CD8-positive, alpha-beta memory T cell (primary cell): ENCODE data around the gene AP1M2. TPM values are rescaled to one million over a fixed set of nuclear protein-coding genes. Genes with fewer than 3 reads are reported as not detected.

Source experiments
- CTCF ChIA-PET: fragments of 350-600 bp; sonication (Branson Sonifier 250); formaldehyde crosslinking; loops from one replicate; lab custom pipeline; 2021; ENCODE audit warnings: antibody characterized with exemption; lab: Charles Lee
- POLR2A ChIA-PET: fragments of 350-600 bp; sonication (Branson Sonifier 250); formaldehyde crosslinking; loops from one replicate; lab custom pipeline; 2021; ENCODE audit warnings: antibody characterized with exemption; lab: Charles Lee
- DNase-seq, 5 donors: peaks; one replicate each; pipeline versions ENCODE4 v3.0.0 to v3.0.0-alpha.2; 2020 to 2022; ENCODE audit warnings: mixed read lengths in 1 of 5
- H3K27ac ChIP-seq: one replicate; pipeline ENCODE4 v1.7.0; 2013; ENCODE audit warnings: low read depth, mild to moderate bottlenecking, low read length, moderate library complexity
- H3K27me3 ChIP-seq: 2 replicates; pipeline ENCODE4 v1.7.0; 2013; ENCODE audit warnings: low read length, mild to moderate bottlenecking; ENCODE audit not compliant: insufficient read depth, poor library complexity, severe bottlenecking
- H3K36me3 ChIP-seq: 2 replicates; pipeline ENCODE4 v1.7.0; 2013; ENCODE audit warnings: mild to moderate bottlenecking, low read length, moderate library complexity; ENCODE audit not compliant: insufficient read depth
- H3K4me1 ChIP-seq: 2 replicates; pipeline ENCODE4 v1.7.0; 2013; ENCODE audit warnings: mild to moderate bottlenecking, low read length, moderate library complexity; ENCODE audit not compliant: insufficient read depth
- H3K4me3 ChIP-seq: 2 replicates; pipeline ENCODE4 v1.7.0; 2013; ENCODE audit warnings: mild to moderate bottlenecking, low read length
- H3K9me3 ChIP-seq: 2 replicates; pipeline ENCODE4 v1.7.0; 2013; ENCODE audit warnings: mild to moderate bottlenecking, low read length
- H3K27ac Mint-ChIP-seq, 8 donors: one replicate each; pipeline ENCODE4 v1.8.0; 2020 to 2021; ENCODE audit warnings: mixed read lengths in 8 of 8, mild to moderate bottlenecking in 6 of 8, inconsistent platforms in 3 of 8, moderate library complexity in 3 of 8
- H3K27me3 Mint-ChIP-seq, 2 donors: one replicate each; pipeline ENCODE4 v1.8.0; 2020 to 2021; ENCODE audit warnings: mixed read lengths in 2 of 2, mild to moderate bottlenecking in 1 of 2, moderate library complexity in 1 of 2
- H3K36me3 Mint-ChIP-seq, 3 donors: one replicate each; pipeline ENCODE4 v1.8.0; 2020 to 2021; ENCODE audit warnings: mixed read lengths in 3 of 3, inconsistent platforms in 1 of 3, mild to moderate bottlenecking in 1 of 3
- H3K4me1 Mint-ChIP-seq, 3 donors: one replicate each; pipeline ENCODE4 v1.8.0; 2020 to 2021; ENCODE audit warnings: mixed read lengths in 3 of 3, inconsistent platforms in 1 of 3, mild to moderate bottlenecking in 1 of 3
- H3K4me3 Mint-ChIP-seq, 7 donors: one replicate each; pipeline ENCODE4 v1.8.0; 2020 to 2021; ENCODE audit warnings: mixed read lengths in 7 of 7, mild to moderate bottlenecking in 6 of 7, moderate library complexity in 4 of 7, inconsistent platforms in 2 of 7
- H3K9me3 Mint-ChIP-seq, 5 donors: one replicate each; pipeline ENCODE4 v1.8.0; 2020 to 2022; ENCODE audit warnings: mixed read lengths in 5 of 5, mild to moderate bottlenecking in 3 of 5, moderate library complexity in 2 of 5, inconsistent platforms in 1 of 5
- polyA plus RNA-seq: library from polyadenylated mRNA; unstranded; fragments of 300-500 nt; fragmentation: Illumina TruSeq; gene quantifications from one replicate; pipeline ENCODE4 v1.2.3, GENCODE V29; 2021
- total RNA-seq, 2 experiments: library from RNA; stranded (reverse); gene quantifications; one replicate each; pipeline ENCODE4 v1.2.3, GENCODE V29; 2021

AP1M2 gene
- total RNA-seq (not detected), polyA plus RNA-seq (not detected)

- peaks cover 7 to 8% of the 10 kb centered on the region in 2 donors for H3K27me3 Mint-ChIP-seq
- peaks cover 14 to 23% (median 20%) of the 10 kb centered on the region in 3 donors for H3K4me1 Mint-ChIP-seq
- no peak within 1 kb of the TSS for H3K27ac ChIP-seq
- H3K36me3 Mint-ChIP-seq: peaks cover 0 to 2% (median 0%) of the 10 kb centered on the region in 3 donors
- CTCF ChIA-PET: no interaction called here
- H3K4me3 ChIP-seq: no peak within 1 kb of the TSS
- H3K36me3 ChIP-seq: no peaks in the 10 kb centered on the region
- H3K27ac Mint-ChIP-seq: peak within 1 kb of the TSS in 2 of 8 donors; percentile 2 to 83
- H3K9me3 ChIP-seq: no peaks in the 10 kb centered on the region
- no peak for DNase-seq
- peak within 1 kb of the TSS in 1 of 7 donors; percentile 13 for H3K4me3 Mint-ChIP-seq
- H3K27me3 ChIP-seq: no peaks in the 10 kb centered on the region
- no peaks in the 10 kb centered on the region for H3K4me1 ChIP-seq
- POLR2A ChIA-PET: no interaction called here
- peaks cover 0 to 1% (median 0%) of the 10 kb centered on the region in 5 donors for H3K9me3 Mint-ChIP-seq
Measured at GRCh38 chr19:10587022-10587838, at the start of gene AP1M2. AP1M2 (minus strand) TSS chr19:10587312; CDS start chr19:10587231, 81 bp downstream.

GRCh38 chr19:10636304-10636972 lies 49.3 kb upstream of the AP1M2 start:
- Histone ChIP-seq H3K27ac (no peak overlapping the region), H3K4me1 (no peaks in the 10 kb centered on the region), H3K36me3 (peaks cover 62% of the 10 kb centered on the region), H3K9me3 (no peaks in the 10 kb centered on the region), H3K27me3 (no peaks in the 10 kb centered on the region), H3K4me3 (no peak overlapping the region)
- no peak for DNase-seq
- Mint-ChIP-seq H3K4me1 (peaks cover 0 to 10% (median 8%) of the 10 kb centered on the region in 3 donors), H3K36me3 (peaks cover 16 to 85% (median 19%) of the 10 kb centered on the region in 3 donors), H3K9me3 (no peaks in the 10 kb centered on the region), H3K4me3 (no peak overlapping the region), H3K27ac (peak overlapping the region in 4 of 8 donors; percentile 23 to 86 (median 60)), H3K27me3 (no peaks in the 10 kb centered on the region)
- POLR2A ChIA-PET: no interaction called here
- CTCF ChIA-PET: interaction anchor here (0.8 to 1.7 kb wide), 2 partner anchors 8 to 10 kb away, joined by 3 to 4 read pairs; no protein-coding TSS in a partner anchor

GRCh38 chr19:10634963-10635362 lies 47.9 kb upstream of the AP1M2 start:
- DNase-seq: no peak
- H3K36me3 Mint-ChIP-seq: peaks cover 18 to 85% (median 19%) of the 10 kb centered on the region in 3 donors
- POLR2A ChIA-PET: no interaction called here
- Histone ChIP-seq H3K27ac (no peak overlapping the region), H3K4me1 (no peaks in the 10 kb centered on the region), H3K27me3 (no peaks in the 10 kb centered on the region), H3K4me3 (no peak overlapping the region), H3K36me3 (peaks cover 68% of the 10 kb centered on the region), H3K9me3 (no peaks in the 10 kb centered on the region)
- H3K27me3 Mint-ChIP-seq: no peaks in the 10 kb centered on the region
- peaks cover 0 to 10% (median 8%) of the 10 kb centered on the region in 3 donors for H3K4me1 Mint-ChIP-seq
- peak overlapping the region in 3 of 8 donors; percentile 10 to 94 (median 42) for H3K27ac Mint-ChIP-seq
- H3K9me3 Mint-ChIP-seq: no peaks in the 10 kb centered on the region
- CTCF ChIA-PET: interaction anchor here (1.0 to 3.3 kb wide), 3 partner anchors 10 to 54 kb away, joined by 3 to 18 read pairs (median 4); no protein-coding TSS in a partner anchor
- H3K4me3 Mint-ChIP-seq: no peak overlapping the region

- Mint-ChIP-seq H3K9me3 (no peaks in the 10 kb centered on the region), H3K36me3 (peaks cover 18 to 81% (median 19%) of the 10 kb centered on the region in 3 donors), H3K4me1 (peaks cover 0 to 10% (median 8%) of the 10 kb centered on the region in 3 donors), H3K4me3 (no peak overlapping the region), H3K27ac (no peak overlapping the region), H3K27me3 (no peaks in the 10 kb centered on the region)
- H3K9me3 ChIP-seq: no peaks in the 10 kb centered on the region
- CTCF ChIA-PET: interaction anchor here (0.6 to 3.3 kb wide), 4 partner anchors 10 to 364 kb away, joined by 3 to 18 read pairs (median 4); partner anchors contain the start of gene ICAM1
- no peak overlapping the region for H3K27ac ChIP-seq
- no peaks in the 10 kb centered on the region for H3K27me3 ChIP-seq
- POLR2A ChIA-PET: no interaction called here
- no peak overlapping the region for H3K4me3 ChIP-seq
- H3K4me1 ChIP-seq: no peaks in the 10 kb centered on the region
- no peak for DNase-seq
- peaks cover 68% of the 10 kb centered on the region for H3K36me3 ChIP-seq
Measured at GRCh38 chr19:10634430-10634829, 47.3 kb upstream of the AP1M2 start.

- ChIA-PET CTCF (interaction anchor here (0.7 kb wide), 1 partner anchor 20 kb away, joined by 3 read pairs; no protein-coding TSS in a partner anchor), POLR2A (no interaction called here)
- Histone ChIP-seq H3K9me3 (no peaks in the 10 kb centered on the region), H3K27me3 (no peaks in the 10 kb centered on the region), H3K4me3 (no peak overlapping the region), H3K4me1 (no peaks in the 10 kb centered on the region), H3K27ac (no peak overlapping the region), H3K36me3 (peaks cover 62% of the 10 kb centered on the region)
- H3K4me1 Mint-ChIP-seq: peaks cover 0 to 3% (median 0%) of the 10 kb centered on the region in 3 donors
- DNase-seq: no peak
- peaks cover 10 to 75% (median 15%) of the 10 kb centered on the region in 3 donors for H3K36me3 Mint-ChIP-seq
- H3K27me3 Mint-ChIP-seq: no peaks in the 10 kb centered on the region
- H3K4me3 Mint-ChIP-seq: no peak overlapping the region
- peak overlapping the region in 2 of 8 donors; percentile 55 to 73 for H3K27ac Mint-ChIP-seq
- no peaks in the 10 kb centered on the region for H3K9me3 Mint-ChIP-seq
Measured at GRCh38 chr19:10631874-10632273, 44.8 kb upstream of the AP1M2 start.

- no peaks in the 10 kb centered on the region for H3K27me3 Mint-ChIP-seq
- no peak for DNase-seq
- H3K9me3 Mint-ChIP-seq: no peaks in the 10 kb centered on the region
- no peak overlapping the region for H3K4me3 Mint-ChIP-seq
- ChIA-PET POLR2A (no interaction called here), CTCF (interaction anchor here (2.0 to 2.1 kb wide), 2 partner anchors 19 to 45 kb away, joined by 11 to 12 read pairs; no protein-coding TSS in a partner anchor)
- Histone ChIP-seq H3K27ac (no peak overlapping the region), H3K4me1 (peaks cover 25% of the 10 kb centered on the region), H3K27me3 (no peaks in the 10 kb centered on the region), H3K4me3 (no peak overlapping the region), H3K36me3 (peaks cover 20% of the 10 kb centered on the region), H3K9me3 (no peaks in the 10 kb centered on the region)
- peaks cover 0 to 46% (median 10%) of the 10 kb centered on the region in 3 donors for H3K36me3 Mint-ChIP-seq
- H3K27ac Mint-ChIP-seq: peak overlapping the region in 4 of 8 donors; percentile 51 to 92 (median 56)
- peaks cover 29 to 42% (median 38%) of the 10 kb centered on the region in 3 donors for H3K4me1 Mint-ChIP-seq
Measured at GRCh38 chr19:10625762-10626138, 38.6 kb upstream of the AP1M2 start.

GRCh38 chr19:10625003-10625761 lies 38.1 kb upstream of the AP1M2 start, which contains the start of gene SLC44A2:
SLC44A2 (plus strand) TSS chr19:10625553; CDS start chr19:10625634, 81 bp downstream.
- POLR2A ChIA-PET: interaction anchor here (0.6 kb wide), 2 partner anchors 22 to 46 kb away, joined by 4 read pairs; no protein-coding TSS in a partner anchor
- Mint-ChIP-seq H3K4me1 (peaks cover 33 to 47% (median 43%) of the 10 kb centered on the region in 3 donors), H3K27me3 (no peaks in the 10 kb centered on the region), H3K27ac (peak within 1 kb of the TSS; percentile 68 to 92 (median 84)), H3K9me3 (no peaks in the 10 kb centered on the region), H3K36me3 (peaks cover 0 to 48% (median 10%) of the 10 kb centered on the region in 3 donors), H3K4me3 (peak within 1 kb of the TSS in 6 of 7 donors; percentile 13 to 82 (median 41))
- Histone ChIP-seq H3K4me1 (peaks cover 30% of the 10 kb centered on the region), H3K4me3 (no peak within 1 kb of the TSS), H3K36me3 (peaks cover 18% of the 10 kb centered on the region), H3K9me3 (no peaks in the 10 kb centered on the region), H3K27ac (no peak within 1 kb of the TSS), H3K27me3 (no peaks in the 10 kb centered on the region)
- CTCF ChIA-PET: no interaction called here
- no peak for DNase-seq
